Forelimb muscle (tissue), 1 donor: ENCODE results near the gene LRRC43. TPM values are rescaled to one million over a fixed set of nuclear protein-coding genes. Genes with fewer than 3 reads are reported as not detected.
"Not testable (repeated sequence)": the region's sequence is repeated elsewhere in the genome, so short reads cannot be mapped to it uniquely, and the experiment has no call there.

ENCODE experiments used
- DNase-seq: peaks from one replicate; pipeline ENCODE4 v3.0.0-alpha.2; 2013; ENCODE audit warnings: low read depth
- polyA plus RNA-seq: library from polyadenylated mRNA; unstranded; fragments of 120-200 nt; gene quantifications from one replicate; pipeline ENCODE4 v1.2.1, GENCODE V29; 2013; ENCODE audit not compliant: insufficient read length

The LRRC43 gene
- polyA plus RNA-seq, 1 donor = 0.29 TPM

DNA sequence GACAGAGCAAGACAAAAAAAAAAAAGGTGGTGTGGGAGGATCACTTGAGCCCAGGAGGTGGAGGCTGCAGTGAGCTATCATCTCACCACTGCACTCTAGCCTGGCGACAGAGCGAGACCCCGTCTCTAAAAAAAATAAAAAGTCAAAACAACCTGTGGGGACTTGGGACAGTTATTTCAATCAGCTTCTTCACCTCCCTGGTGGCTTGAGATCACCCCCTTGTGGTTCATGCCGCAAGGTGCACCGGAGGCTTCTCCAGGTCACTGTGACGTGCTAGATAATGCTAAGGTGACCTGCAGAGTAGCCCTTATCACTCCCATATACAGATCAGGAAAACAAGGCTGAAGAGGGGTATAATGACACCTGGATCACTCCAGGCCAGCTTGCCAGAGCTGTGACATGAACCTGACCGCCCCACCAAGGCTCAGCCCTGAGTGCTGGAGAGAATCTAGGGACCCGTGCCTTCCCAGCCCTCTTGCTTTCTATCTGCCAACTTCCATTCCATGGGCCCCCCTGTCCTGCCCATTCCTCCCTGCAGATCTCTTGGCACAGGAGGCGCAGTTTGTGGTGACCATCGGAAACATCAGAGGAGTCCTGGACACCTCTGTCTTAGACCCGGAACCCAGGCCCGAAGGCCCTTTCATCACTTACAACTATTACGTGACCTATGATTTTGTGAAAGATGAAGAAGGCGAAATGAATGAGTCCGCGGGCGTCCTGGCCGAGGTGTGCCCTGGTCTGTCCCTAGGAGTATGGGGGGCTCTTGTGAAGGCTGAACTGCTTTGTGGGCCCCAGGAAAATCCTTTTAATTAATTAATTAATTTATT, 8.1 kb downstream of the LRRC43 start:
- DNase-seq = no peak

DNA sequence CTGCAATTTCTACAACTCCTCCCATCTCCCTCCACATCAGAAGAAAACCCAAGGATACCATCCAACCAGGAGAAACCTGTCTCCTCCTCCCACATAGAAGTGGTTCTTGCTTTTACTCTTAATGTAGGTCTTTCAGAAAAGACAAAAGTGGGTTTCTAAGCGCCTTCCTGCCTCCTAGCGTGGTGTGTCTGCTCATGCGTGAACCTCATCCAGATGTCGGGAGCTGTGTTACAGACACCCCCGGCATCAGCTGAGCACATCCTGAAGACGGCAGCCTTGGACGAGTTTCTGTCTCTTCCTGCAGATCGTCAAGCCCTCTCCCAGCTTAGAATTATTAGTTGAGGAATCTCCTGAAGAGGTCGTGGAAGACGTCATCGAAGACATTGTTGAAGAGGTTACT, 9.5 kb downstream of the LRRC43 start:
- no peak for DNase-seq

DNA sequence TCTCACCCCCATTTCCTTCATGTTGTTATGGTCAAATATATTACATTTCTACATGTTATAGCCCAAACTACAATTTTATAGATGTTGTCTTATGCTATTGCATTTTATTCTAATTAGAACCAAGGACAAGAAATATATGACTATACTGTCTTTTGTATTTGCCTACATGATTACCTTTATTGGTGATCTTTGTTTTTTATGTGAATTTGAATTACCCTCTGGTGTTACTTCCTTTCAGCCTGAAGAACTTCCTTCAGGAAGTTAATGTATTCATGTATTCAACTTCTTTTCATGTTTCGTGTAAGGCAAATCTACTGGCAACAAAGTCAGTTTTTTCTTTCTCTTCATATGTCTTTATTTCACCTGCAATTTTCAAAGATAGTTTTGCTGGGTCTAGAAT, 11.9 kb downstream of the LRRC43 start:
- no peak for DNase-seq

DNA sequence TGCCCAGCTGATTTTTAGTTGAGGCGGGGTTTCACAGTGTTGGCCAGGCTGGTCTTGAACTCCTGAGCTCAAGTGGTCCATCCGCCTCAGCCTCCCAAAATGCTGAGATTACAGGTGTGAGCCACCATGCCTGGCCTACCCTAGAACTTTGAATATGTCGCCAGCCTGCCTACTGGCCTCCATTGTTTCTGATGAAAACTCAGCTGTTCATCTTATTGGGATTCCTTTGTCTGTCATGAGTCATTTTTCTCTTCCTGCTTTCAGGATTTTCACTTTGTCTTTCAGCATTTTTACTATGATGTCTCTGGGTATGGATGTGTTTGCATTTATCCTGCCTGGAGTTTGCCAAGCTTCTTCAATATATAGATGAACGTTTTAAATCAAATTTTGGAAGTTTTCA, 12.5 kb downstream of the LRRC43 start:
- no peak for DNase-seq

DNA sequence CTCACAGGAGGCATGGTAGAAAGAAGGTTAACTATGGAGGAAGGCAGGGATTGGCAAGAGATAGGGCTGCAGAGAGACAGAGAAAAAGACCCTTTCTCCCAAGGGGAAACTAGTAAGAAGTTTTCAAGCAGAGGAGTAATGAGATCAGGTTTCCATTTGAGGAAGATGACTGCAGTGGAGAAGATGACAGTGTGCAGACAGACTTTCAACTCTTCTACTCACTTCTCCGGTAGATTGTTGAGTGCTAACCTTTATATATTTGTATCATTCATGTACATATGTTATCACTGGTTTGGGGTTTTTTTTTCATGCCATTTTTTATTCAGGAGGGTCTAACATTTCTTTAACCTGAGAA, 14.7 kb downstream of the LRRC43 start:
- DNase-seq = no peak

DNA sequence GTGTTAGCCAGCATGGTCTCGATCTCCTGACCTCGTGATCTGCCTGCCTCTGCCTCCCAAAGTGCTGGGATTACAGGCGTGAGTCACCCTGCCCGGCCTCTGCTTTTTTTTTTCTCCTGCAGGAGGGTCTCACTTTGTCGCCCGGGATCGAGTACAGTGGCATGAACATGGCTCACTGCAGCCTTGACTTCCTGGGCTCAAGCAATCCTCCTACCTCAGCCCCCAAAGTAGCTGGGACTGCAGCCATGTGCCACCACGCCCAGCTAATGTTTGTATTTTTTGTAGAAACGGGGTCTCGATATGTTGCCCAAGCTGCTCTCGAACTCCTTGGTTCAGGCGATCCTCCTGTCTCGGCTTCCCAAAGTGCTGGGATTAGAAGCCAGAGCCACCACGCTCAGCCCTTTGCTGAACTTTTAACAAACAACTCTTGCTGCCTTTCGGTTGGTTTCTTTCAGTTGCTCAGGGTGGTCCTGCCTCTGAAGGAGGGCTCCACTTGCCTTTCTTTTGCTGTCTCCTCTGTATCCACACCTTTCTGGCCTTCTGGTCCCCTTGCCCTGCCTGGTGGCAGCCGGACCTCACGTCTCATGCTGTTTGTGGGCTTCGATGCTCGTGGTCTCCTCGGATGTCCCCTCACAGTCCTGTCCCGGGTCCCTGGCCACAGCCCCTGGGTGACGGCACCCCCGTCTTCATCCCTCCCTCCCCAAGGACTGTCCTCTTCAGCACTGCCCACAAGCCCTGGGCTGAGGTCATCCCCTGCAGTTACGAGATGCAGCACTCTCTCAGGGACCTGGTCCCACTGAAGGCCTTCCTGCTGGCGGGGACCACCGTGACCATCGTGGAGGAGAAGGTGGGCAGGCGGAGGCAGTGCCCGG, 16.8 kb downstream of the LRRC43 start:
- no peak for DNase-seq

DNA sequence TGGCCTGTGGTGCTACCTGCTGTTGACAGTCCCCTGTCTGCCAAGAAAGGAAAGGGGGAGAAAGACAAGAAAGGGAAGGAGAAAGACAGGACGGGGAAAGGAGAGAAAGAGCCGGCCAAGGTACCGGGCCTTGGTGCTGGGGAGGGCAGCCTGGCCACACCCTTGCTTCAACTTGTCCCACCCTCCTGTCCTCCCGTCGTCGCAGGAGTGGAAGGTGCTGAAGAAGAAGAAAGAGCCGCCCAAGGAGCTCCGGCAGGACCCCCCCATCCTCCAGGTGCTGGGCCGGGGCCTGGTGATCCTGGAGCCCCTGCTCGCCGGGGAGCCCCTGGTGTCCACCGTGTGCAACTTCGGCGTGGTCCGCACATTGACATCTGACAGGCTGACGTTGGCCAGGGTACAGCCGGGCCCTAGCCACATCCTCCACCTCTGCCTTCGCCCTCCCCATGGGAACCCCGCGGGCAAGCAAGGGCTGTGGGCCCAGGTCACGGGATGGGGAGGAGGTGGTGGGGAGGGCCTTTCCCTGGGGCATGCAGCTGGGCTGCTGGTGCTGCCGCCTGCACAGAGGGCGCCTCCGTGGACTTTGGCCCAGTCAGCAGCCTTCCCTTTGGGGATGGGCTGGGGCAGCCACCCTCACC, 17.7 kb downstream of the LRRC43 start:
- no peak for DNase-seq

DNA sequence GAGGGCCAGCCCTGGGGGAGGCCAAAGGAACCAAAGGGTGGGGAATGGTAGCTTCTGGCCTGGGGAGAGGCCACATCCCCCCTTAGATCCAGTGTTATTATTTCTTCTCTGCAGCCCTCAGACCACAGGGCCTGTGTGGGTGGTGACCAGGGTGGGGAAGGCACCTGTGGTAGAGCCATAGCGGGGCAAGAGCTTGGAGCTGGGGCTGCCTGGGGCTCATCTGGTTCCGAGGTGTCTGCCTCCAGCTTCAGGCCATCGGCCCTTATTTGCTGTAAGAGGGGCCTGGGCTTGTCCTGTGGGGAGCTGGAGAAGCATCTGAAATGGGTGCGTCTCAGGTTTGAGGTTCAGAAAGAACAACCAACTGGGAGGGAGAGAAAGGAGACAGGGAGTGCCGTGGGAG, 18.5 kb downstream of the LRRC43 start:
- DNase-seq = no peak

DNA sequence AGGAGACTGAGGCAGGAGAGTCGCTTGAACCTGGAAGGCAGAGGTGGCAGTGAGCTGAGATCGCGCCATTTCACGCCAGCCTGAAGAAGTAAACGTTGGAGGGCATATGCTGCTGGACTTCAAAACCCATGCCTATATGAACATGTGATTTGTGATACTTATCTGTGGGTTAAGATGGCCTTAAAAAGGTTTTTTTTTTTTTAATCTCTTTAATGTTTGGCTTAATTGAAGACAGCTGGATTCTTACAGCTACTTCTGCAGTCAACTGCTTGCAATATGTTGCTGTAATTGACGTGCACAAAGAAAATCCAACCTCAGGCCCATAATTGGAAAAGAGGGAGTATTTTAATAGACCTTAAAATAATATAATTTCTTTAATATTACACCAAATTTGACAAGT, 19.1 kb downstream of the LRRC43 start:
- no peak for DNase-seq

DNA sequence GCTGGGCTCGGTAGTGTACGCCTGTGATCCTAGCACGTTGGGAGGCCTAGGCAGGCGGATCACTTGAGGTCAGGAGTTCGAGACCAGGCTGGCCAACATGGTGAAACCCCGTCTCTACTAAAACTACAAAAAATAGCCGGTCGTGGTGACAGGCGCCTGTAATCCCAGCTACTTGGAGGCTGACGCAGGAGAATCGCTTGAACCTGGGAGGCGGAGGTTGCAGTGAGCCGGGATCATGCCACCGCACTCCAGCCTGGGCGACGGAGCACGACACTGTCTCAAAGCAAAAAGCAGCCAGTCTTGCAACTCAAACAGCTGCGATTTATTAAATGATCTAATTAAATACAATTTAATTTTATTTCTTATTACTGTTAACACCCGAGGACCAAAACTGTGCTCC, 19.9 kb downstream of the LRRC43 start:
- not testable (repeated sequence) for DNase-seq

DNA sequence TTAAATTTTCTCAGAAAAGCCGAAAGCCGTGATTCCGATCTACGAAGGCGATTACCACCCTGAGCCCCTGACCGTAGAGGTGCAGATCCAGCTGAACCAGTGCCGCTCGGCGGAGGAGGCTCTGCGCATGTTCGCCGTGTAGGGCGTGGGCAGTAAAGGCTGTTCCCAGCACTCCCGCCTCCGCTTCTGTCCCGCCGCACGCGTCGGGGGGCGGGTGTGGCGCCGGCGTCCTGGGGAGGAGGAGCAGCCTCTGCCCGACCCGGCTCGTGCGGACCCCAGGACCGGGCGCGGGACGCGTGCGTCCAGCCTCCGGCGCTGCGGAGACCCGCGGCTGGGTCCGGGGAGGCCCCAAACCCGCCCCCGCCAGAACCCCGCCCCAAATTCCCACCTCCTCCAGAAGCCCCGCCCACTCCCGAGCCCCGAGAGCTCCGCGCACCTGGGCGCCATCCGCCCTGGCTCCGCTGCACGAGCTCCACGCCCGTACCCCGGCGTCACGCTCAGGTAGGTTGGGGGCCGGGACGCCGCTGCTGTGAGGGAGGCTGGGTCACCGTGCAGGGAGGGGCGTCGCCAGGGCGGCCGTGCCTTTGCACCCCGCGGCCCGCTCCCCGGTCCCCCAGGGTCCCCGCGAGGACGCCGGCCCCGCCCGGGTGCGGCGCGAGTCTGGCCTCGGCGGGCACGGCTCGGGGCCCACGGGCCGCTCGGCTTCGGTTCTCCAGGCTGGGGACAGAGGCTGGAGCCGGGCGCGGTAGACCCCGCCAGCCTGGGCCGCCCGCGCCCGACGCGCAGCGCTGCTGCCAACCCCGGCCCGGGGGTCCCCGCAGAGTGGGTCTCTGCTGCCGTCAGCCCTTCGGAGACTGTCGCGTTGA, 20.6 kb downstream of the LRRC43 start, which contains the start of gene B3GNT4:
B3GNT4 (plus strand) TSS at position 409 of the 866 bp plus-strand sequence. CDS start 910 bp downstream, outside the sequence.
- DNase-seq = no peak

DNA sequence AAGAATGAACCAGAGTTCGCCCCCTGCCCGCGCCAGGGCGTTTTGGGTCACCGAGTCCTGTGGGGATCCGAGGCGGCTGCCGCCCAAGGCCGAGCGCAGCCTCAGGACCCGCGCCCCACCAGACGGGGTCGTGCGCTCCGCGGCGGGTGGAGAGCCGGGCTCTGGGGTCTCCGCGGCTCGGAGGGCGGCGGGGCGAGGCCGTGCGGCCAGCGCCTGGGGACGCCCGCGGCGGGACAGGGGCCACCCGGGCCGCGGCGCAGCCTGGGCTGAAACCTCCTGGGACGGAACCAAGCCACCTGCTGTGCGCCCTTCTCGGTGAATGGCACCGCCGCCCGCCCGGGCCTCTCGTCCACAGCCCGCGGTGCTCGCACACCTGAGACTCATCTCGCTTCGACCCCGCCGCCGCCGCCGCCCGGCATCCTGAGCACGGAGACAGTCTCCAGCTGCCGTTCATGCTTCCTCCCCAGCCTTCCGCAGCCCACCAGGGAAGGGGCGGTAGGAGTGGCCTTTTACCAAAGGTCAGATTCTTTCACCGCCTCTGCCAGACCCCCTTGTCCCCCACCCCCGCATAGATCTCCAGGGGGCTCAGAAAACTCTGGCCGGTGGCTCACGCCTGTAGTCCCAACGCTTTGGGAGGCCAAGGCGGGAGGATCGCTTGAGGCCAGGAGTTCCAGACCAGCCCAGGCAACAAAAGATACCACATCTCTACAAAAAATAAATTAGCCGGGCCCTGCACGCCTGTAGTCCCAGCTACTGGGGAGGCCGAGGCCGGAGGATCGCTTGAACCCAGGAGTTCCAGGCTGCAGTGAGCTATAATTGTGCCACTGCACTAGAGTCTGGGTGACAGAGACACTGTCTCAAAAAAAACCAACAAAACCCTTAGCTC, 21.5 kb downstream of the LRRC43 start:
- DNase-seq = no peak

DNA sequence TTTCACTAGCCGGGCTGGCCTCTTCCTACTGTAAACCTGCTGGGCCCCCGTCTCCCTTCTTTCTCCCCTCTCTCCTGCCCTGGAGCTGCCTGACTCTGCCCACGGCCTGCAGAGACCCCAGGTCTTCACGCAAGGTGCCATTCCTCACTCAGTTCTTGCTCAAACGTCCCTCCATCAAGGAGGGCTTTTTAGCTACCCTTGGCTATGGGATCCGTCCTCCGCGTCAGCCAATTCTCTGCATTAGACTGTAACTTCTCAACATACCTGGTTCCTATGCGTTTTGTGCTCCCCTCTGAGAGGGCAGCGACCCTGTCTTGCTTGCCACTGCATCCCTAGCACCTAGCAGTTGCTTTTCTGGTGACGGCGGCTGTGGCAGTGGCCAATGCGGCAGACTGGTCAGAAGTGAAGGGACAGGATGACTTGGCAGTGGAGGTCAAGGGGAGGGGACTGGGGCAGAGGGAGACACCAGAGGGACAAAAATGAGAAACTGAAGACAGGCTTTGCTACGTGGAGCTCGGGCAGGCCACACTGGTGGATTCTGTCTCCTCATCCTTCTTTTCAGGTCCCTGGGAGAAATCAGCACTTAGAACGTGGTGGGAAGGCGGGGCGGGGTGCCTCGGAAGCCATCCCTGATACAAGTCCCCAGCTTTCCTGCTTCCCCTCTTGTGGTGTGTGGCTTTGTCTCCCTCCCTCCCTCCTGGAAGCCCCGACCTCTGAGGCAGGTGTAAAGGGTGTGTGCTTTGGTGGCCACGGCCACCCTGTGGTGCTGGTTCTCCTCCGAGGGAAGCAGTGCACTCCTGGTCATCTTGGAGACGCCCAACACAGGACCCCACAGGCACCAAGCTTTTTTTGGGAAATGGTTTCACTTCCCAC, 22.4 kb downstream of the LRRC43 start:
- DNase-seq = no peak

DNA sequence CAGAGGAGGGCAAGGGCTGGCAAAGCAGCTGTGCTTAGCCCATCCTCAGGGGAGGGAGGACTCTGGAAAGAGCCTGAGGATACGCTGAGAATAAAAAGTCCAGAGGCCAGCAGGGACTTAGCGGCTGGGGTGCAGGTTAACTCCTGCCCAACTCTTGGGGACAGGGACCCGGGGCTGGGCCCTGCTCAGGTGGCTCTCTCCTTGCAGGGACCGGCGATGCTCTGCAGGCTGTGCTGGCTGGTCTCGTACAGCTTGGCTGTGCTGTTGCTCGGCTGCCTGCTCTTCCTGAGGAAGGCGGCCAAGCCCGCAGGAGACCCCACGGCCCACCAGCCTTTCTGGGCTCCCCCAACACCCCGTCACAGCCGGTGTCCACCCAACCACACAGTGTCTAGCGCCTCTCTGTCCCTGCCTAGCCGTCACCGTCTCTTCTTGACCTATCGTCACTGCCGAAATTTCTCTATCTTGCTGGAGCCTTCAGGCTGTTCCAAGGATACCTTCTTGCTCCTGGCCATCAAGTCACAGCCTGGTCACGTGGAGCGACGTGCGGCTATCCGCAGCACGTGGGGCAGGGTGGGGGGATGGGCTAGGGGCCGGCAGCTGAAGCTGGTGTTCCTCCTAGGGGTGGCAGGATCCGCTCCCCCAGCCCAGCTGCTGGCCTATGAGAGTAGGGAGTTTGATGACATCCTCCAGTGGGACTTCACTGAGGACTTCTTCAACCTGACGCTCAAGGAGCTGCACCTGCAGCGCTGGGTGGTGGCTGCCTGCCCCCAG, 23.4 kb downstream of the LRRC43 start:
- no peak for DNase-seq

DNA sequence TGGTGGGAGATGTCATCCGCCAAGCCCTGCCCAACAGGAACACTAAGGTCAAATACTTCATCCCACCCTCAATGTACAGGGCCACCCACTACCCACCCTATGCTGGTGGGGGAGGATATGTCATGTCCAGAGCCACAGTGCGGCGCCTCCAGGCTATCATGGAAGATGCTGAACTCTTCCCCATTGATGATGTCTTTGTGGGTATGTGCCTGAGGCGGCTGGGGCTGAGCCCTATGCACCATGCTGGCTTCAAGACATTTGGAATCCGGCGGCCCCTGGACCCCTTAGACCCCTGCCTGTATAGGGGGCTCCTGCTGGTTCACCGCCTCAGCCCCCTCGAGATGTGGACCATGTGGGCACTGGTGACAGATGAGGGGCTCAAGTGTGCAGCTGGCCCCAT, 24.1 kb downstream of the LRRC43 start:
- no peak for DNase-seq

DNA sequence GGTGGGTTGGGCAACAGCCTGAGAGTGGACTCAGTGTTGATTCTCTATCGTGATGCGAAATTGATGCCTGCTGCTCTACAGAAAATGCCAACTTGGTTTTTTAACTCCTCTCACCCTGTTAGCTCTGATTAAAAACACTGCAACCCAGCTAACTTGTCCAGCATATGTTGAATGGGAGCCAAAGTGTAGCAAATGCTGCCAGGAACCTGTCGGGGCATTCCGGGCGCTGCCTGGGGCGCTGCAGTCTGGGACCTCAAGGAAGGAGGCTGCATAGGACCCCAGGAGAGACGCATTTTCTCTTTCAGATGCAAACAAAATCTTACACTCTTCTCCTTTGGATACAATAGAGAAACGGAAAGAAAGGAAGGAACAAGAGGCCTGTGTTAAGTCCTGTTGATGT, 24.5 kb downstream of the LRRC43 start:
- DNase-seq = no peak

DNA sequence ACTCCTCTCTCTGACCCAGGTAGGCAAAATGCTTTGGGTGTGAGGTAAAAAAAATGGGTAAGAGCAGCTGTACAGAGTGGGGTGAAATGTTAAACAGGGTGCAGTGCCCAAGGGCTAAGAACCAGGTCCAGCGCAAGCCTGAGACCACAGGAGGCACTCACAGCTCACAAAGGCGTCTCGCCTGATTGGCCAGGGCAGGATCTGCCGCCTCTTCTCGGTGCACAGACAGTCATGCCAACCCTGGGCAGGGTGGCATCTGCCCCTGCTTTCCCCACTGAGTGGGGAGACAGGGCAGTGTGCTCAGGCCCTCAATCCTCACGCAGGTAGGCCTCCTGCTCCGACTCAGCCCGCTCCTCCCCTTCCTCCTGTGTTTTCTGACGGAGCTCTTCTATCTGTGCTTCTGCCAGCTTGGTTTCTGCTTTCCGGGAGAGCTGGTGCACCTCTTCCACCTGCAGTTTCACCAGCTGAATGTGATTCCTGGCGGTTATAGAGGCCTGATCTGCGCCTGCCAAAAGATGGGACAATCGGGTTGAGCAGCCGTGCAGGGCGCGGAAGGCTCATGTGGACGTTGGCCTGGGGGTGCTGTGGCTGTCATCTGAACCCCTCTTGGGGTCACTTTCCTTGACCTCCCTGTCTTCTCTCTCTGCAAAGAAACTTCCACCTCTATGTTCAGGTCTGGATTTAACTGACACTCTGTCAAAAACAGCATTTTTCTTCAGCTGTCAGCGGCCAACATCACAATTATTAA, 25.3 kb downstream of the LRRC43 start:
- DNase-seq = no peak

DNA sequence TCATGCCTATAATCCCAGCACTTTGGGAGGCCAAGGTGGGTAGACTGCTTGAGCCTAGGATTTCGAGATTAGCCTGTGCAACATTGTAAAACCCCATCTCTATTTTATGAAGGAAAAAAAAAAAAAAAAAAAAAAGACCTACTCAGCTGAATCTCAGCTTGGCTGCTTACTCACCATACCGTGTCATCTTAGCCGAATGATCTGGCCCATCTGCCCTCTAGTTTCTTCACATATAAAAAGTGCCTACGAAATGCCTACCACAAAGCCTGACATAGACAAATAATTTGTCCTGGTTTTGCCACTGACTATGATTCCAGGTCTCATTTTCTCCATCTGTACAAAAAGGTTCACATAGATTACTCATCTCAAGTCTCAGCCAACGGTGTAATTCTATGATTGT, 32.8 kb downstream of the LRRC43 start:
- no peak for DNase-seq
